ENCODE results near the gene HRK.

DNA sequence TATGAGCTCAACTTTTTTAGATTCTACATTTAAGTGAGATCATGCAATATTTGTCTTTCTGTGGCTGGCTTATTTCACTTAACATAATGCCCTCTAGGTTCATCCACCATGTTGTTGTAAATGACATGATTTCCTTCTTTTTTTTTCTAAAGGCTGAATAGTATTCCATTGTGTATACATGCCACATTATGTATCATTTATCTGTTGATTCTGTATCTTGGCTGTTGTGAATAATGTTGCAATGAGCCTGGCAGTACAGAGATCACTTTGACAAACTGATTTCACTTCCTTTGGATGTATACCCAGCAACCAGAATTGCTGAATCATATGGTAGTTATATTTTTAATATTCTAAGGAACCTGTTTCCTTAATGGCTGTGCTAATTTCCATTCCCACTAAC is 48.6 kb upstream of the HRK start:
- TF ChIP-seq, protein P1, sequence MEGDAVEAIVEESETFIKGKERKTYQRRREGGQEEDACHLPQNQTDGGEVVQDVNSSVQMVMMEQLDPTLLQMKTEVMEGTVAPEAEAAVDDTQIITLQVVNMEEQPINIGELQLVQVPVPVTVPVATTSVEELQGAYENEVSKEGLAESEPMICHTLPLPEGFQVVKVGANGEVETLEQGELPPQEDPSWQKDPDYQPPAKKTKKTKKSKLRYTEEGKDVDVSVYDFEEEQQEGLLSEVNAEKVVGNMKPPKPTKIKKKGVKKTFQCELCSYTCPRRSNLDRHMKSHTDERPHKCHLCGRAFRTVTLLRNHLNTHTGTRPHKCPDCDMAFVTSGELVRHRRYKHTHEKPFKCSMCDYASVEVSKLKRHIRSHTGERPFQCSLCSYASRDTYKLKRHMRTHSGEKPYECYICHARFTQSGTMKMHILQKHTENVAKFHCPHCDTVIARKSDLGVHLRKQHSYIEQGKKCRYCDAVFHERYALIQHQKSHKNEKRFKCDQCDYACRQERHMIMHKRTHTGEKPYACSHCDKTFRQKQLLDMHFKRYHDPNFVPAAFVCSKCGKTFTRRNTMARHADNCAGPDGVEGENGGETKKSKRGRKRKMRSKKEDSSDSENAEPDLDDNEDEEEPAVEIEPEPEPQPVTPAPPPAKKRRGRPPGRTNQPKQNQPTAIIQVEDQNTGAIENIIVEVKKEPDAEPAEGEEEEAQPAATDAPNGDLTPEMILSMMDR (conservative IDR thresholded peaks at IDR 0.05), result no peak
- no peak for TF ChIP-seq ZFX (IDR thresholded peaks at IDR 0.05)

All from C4-2B (cell line).